Measurements from ENCODE around the gene CGB2. TPM values are rescaled to one million over a fixed set of nuclear protein-coding genes. Genes with fewer than 3 reads are reported as not detected.
"Not testable (repeated sequence)": the region's sequence is repeated elsewhere in the genome, so short reads cannot be mapped to it uniquely, and the experiment has no call there.

Gene CGB2
- total RNA-seq, result not detected in 2 replicates

DNA sequence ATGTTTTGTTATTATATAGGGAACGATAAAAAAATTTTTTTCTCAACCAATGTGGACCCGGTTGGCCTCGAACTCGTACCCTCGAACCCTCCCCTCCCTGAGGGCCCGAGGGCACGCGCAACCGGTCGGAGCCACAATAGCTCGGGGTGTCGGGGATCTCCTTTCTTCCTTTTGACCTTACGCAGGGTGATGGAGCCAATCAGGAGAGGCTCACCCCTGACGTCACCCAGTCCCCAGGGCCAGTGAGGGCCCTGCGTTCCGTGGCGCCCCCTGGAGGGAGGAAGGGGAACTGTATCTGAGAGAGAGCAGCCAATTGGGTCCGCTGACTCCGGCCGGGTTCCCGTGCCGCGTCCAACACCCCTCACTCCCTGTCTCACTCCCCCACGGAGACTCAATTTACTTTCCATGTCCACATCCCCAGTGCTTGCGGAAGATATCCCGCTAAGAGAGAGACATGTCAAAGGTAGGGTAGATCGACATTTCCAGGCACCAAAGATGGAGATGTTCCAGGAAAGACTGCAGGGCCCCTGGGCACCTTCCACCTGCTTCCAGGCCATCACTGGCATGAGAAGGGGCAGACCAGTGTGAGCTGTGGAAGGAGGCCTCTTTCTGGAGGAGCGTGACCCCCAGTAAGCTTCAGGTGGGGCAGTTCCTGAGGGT is at the start of gene CGB2:
CGB2 (plus strand) TSS at position 249 of the 660 bp plus-strand sequence; CDS start at position 455, 206 bp downstream.
- DNase-seq, result not testable (repeated sequence)

DNA sequence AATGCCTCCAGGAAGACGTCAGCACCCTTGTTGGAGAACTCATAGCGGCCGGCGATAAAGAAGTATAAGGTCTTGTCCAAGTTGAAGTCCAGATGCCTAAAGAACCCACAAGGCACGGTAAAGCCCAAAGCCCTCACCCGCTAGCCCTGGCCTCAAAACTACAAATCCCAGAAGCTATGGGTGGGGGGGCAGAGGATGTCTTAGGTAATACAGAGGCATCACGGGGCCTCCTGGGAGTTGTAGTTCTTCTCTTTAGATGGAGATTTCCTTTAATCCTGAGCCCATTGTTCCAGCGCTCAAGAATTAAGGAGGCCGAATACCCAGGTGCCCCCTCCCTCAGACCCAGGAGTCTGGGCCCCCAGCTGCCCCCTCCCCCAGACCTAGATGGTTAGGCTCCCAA is 49.4 kb upstream of the CGB2 start:
- no peak for DNase-seq

DNA sequence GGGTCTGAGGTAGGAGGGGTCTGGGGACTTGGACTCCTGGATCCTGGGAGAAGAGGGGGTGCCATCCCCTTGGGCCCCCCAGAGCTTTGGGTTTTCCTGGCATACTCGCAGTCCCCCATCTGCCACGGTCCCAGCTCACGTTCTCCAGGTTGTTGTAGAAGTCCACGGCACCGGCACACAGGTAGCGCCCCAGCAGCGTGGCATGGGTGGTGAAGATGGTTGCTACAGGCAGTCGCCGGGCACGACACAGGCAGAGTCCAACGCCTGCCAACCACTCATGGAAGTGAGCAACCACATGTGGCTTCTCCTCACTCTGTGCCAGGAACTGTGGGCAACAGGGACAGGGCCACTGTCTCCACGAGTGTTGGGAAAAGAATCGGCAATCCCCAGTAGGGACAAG is 46.0 kb upstream of the CGB2 start:
- DNase-seq, result no peak

DNA sequence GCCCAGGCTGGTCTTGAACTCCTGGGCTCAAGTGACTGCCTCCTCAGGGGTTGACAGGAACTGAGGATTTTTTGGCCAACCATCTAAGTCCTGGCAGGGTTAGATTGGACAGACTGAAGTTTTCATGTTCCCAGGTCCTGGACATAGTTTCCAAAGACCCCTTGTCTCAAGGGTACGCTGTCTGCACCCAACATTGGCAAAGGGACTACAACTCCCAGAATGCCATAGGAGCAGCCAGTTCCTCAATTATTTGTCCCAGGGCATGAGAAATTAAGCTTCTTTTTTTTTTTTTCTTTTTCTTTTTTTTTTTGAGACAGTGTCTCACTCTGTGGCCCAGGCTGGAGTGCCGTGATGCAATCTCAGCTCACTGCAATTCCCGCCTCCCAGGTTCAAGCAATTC is 45.5 kb upstream of the CGB2 start:
- no peak for DNase-seq

DNA sequence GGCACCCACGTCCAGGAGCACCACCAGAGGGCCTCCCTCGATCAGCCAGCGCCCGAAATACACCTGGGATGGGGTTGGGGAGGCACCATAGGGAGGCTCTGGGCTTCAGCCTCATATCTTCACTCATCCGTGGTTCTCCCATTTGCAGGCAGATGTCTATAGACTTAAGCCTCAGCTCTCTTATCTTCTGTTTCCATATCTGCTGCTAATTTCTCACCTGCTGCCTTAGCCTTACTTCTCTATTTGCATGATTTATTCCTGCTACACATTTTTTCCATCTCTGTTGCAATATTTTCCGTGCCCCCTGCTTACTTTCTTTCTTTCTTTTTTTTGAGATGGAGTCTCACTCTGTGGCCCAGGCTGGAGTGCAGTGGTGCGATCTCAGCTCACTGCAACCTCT is 44.4 kb upstream of the CGB2 start:
- no peak for DNase-seq

DNA sequence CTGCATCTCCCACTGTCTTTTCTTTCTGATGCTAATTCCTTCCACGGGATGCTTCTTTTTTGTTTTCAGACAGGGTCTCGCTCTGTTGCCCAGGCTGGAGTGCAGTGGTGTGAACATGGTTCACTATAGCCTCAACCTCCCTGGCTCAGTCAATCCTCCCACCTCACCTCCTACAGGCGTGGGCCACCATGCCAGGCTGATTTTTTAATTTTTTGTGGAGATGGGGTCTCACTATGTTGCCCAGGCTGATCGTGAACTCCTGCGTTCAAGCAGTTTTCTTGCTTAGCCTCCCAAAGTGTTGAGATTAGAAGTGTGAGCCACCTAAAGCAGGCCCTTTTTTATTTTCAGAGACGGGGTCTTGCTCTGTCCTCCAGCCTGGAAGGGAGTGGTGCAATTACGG is 43.4 kb upstream of the CGB2 start:
- DNase-seq, result no peak

DNA sequence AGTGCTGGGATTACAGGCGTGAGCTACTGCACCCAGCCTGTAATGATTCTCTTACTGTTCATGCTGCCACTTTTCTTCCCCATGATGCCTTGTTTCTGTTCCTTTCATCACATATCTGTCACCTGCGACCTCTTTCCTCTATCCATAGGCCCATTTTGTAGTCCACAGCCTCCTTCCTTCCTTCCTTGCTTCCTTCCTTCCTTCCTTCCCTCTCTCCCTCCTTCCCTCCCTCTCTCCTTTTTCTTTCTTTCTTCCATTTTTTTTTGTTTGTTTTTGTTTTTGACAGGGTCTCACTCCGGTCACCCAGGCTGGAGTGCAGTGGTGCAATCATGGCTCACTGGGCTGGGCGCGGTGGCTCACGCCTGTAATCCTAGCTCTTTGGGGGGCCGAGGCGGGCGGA is 42.8 kb upstream of the CGB2 start:
- DNase-seq, result no peak

DNA sequence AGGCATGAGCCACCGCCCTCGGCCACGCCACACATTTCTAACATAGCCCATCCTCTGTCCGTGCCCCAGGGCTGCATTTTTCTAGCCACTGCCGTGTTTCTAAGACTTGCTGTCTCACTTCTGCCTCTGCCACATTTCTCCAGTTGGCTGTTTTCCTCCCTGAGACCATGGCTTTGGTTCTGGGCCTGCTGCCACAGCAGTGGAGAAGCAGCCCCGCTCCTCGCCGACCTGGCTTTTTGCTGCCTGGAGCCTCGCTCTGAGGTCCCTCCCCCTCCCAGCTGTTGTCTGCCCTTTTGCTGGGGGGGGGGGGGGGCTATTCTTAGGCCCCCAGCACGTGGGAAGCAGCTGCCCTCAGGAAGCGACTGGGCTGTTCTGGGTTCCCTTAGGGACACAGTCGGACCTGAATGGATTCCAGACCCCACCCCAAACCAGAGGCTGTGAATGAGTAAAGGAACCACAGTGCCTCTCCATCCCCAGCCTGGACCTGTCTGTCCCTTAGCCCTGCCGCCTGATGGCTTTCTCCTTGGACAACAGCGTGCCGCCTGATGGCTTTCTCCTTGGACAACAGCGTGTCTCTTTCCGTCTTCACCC is 41.9 kb upstream of the CGB2 start:
- DNase-seq, result no peak

DNA sequence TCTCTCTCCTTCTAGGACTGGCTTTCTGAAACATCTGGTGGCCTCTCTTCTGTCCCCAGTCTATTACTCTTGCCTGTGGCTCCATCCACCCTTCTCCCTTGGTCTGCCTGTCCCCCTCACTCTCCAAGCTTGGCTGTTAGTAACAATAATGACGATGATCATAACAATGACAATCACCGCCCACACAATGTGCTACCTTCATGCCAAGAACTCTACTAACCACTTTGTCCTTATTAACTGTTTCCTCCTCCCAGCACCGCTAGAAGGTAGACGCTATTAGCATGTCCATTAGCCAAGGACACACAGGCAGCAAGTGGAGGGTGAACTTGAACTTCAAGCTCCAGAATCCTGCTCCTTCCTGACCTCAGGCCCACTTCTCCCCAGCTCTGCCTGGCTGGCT is 41.3 kb upstream of the CGB2 start:
- no peak for DNase-seq

DNA sequence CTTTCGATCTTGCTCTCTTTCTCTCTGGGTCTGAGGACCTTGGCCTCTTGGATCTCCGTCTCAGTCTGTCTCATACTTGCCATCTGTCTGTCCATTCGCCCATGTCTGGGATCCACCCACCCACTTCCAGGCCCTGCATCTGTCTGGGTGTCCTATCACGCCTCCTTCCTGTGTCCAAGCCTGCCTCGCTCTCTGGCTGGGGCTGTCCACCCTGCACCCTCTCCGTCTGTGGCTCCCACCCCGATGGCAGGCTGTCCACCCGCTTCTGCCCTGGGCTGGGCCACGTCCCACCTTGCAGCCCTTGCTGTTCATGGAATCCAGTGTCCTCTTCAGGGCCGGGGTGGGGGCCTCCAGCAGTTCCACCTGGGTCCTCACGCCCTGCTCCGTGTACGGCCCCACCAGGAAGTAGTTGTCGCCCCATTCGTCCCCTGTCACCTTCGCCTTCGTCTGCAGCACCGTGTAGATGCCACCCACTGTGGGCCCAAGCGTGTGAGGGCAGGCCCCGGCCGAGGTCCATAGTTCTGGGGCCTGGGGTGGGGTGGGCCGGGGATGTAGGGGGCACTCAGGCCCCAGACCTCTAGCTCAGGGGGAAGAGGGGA is 40.6 kb upstream of the CGB2 start:
- no peak for DNase-seq

DNA sequence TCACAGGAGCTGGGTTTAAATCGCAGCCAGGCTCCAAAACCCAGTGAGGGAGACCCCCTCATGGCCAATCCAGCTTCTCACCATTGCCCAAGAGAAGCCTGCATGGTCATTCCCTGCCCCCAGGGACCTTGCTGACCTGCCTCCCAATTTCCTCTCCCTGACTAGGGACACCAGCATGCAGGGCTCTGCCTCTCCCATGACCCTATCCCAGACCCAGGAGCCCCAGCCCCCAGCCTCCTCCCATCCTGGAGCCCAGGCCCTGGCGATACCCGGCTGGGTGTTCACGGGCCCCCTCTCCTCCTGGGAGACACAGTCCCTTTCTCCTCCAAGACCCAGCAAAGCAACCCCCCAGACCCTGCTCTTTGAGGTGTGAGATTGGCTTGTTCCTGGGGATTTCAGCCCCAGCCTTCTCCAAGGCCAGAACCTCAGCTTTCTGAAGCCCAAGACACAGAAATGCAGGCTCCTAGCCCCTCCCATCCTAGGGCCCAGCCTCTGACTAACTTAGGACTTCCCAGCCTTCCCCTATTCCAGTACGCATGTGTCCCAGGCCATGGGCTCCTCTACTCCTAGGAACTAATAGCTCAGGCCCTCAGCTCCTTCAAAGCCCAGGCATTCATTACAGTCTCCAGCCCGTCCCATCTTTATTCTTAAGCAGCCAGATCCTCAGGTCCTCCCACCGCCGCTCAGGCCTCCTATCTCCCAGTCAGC is 39.7 kb upstream of the CGB2 start:
- peak; percentile 81 for DNase-seq

DNA sequence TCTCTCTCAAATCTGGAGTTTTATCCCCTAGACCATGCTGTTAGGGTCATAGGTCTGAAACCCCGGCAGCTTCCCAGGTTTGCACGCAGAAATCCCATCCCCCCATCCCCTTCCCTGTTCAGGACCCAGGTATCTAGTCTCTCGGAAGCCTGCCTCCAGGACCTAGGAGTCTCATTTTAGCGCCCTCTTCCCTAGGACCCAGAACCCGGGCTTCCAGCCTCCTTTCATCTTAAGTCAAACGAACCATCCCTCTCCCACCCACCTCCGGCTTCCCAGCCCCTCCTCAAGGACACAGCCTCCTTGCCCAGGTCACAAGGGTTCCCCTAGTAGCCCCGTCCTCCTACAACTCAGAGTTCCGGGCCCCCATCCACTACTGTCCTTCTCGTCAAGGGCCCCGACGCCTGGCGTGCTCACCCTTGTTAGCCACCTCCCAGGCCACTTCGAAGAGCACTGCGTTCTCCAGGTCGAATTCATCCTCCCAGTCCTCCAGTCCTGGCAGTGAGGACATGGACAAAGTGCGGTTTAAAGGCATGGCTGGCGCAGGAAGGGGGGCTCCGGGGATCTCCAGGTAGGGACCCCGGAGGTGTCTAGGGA is 39.0 kb upstream of the CGB2 start:
- peak; percentile 21 for DNase-seq

DNA sequence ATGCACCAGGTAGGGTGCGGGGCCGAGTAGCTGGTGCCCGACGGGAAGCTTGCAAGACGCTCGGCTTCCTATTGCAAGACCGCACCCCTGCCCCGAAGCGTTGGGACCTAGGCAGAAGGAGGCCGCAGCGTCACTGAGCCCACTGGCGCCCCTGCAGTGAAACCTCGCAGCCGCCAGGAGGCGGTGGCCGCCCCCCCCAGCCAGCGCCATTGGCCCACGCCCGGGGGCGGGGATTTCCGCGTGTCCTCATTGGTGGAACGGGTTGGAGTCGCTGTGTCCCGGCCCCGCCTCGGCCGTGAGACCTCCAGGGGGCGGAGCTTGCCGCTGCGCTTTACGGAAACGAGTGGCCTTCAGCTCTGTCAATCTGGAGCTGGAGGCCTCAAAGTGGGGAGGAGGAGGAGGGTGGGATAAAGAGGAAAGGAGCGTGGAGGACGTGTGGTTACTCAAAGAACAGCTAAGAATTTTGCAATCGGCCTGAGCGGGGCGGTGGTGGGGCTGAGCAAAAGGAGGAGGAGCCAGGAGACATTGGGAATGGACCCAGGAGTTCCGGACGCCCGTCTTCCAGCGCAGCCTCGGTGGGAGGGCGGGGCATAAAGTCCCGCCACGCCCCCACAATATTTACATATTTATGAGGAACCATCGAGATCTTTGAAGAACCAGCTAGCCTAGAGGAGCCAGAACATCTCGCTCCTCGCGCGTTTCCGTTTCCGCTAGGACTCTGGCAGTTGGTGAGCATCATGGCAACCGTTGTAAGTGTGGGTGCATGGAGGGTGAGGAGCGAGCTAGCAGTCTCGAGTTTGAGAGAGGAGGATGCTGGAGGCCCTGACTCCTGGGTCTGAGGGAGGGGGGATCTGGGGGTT is 38.3 kb upstream of the CGB2 start, which contains the start of the genes GYS1 and RUVBL2:
GYS1 (minus strand) TSS at position 135 of the 860 bp plus-strand sequence. CDS start 197 bp downstream, outside the sequence.
RUVBL2 (plus strand) TSS at position 713 of the 860 bp plus-strand sequence; CDS start at position 738, 25 bp downstream.
- peak; percentile 99 for DNase-seq

DNA sequence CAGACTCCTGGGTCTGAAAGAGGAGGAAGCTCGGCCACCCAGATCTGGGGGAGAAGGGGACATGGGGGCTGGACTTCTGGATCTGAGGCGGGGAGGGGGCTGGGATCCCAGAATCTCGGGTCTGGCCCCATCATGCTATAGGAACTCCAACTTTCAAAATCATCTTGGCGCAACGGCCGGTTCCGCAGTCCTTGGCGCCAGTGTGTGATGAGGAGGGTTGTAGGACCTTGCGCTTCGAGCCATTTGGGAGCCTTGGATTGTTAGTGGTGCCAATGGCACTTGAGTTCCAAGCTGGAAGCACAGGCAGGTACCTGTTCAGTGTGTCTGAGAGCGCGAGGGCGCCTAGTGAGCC is 37.7 kb upstream of the CGB2 start:
- DNase-seq, result no peak

DNA sequence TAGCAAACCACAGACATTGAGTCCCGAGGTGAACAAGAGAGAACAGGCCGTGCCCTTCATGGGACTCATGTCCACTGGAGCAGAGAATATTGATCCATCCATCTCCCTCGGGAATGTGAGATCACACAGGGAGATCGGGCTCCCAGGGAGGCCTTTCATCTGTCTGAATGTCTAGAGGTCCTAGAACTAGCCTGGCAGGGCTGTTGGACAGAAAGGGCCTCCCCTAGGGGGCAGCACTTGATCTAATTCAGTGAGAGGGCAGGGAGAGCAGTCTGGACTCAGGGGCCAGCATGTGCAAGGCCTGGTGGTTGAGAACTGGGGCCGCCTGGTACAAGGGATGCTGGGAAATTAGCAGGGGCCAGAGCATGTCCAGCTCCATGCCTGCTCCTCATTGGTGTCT is 33.7 kb upstream of the CGB2 start:
- peak; percentile 79 for DNase-seq

DNA sequence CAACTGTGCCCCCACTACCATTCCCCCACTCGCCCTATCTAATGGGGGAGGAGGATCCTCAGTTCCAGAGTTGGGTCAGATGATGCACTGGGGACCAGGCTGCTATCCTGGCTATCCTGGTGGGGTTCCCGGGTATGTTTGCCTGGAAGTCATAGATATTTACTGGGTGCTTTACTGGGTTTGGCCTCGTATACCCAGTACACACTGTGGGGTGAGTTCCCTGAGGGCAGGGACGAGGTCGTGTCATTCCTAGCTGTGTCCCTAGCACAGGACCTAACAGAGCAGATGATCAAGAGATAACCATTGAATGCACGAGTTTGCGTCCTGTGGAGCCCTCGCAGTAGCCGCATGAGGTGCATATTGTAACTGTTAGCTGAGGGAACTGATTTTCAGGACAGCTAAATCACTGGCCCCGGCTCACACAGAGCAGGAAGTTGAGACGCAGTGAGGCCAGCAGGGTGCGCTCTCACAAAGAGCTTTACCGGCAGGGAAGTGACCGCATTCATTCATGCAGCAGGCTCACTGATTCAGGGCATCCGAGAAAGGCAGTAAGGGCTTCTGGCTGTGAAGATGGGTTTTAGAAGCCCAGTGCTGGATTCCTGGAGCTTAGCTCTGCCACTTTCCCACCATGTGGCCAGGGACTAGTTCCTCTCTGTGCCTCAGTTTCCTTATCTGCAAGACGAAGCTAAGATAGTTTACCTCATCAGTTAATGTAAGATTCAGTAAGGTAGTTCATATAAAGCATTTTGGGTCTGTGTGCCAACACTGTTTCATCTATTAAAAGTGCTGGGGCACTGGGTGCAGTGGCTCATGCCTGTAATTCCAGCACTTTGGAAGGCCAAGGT is 32.0 kb upstream of the CGB2 start:
- peak; percentile 87 for DNase-seq

DNA sequence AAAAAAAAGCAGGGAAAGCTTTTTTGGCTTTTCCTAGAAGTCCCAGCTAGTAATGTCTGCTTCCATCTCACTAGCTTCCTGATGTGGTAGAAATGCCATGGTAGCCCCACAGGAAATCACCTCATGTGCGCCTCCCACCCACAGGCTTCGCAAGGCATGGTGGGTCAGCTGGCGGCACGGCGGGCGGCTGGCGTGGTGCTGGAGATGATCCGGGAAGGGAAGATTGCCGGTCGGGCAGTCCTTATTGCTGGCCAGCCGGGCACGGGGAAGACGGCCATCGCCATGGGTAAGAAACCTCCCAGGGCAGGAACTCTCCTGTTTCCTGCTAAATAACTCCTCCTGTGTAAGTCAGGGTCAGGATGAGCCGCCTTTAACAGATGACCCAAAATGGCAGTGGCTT is 27.6 kb upstream of the CGB2 start:
- DNase-seq, result no peak

DNA sequence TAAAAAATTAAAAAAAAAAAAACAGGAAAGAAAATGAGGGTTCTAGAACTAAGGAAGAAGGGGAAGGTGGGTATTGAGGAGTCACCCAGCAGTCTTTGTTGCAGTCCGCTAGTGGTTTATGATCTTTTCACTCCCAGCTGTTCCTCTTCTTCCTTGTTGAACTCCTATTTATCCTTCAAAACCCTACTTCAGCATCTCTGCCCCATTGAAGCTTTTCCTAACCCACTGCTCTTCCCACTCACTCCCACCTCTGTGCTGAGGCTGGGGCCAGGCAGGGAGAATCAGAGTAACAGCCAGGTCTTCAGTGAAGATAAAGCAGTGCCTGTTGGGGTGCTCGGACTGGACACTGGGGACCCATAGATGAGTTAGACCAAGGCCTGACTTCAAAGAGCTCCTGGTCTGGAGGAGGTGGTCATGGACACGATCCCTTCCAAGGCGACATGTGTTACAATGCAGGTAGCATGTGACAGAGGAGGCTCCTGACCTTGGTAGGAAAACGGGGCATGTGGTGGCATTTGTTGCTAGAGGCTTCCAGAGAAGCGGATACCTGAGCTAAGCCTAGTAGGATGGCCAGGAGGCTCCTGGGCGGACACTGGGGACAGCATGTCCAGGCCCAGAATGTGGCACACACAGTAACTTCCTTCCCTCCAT is 26.6 kb upstream of the CGB2 start:
- no peak for DNase-seq

DNA sequence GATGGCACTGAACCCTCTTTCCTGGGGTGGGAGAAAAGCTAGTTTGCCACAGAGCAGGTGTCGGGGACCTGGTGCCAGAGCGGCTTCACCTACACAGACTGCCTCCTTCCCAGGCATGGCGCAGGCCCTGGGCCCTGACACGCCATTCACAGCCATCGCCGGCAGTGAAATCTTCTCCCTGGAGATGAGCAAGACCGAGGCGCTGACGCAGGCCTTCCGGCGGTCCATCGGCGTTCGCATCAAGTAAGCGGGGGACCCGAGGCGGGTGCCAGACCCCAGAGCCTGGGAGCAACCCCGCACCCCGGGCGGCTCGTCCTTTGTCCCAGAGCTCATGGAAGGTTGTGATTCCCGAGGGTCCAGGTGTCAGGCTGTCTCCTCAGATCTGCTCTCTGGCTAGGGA is 24.8 kb upstream of the CGB2 start:
- no peak for DNase-seq

DNA sequence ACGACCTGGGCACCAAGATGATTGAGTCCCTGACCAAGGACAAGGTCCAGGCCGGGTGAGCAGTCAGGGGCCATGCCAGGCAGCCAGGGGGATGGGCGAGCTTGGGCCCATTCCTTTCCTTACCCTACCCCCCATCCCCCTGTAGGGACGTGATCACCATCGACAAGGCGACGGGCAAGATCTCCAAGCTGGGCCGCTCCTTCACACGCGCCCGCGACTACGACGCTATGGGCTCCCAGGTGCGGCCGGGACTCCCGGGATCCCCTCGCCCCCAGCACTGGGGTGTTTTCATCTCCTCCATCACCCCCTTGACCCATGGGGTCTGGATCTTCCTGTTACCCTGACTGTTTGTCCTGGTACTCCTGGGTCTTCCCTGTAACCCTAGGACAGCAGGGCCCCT is 21.9 kb upstream of the CGB2 start:
- DNase-seq, result no peak

DNA sequence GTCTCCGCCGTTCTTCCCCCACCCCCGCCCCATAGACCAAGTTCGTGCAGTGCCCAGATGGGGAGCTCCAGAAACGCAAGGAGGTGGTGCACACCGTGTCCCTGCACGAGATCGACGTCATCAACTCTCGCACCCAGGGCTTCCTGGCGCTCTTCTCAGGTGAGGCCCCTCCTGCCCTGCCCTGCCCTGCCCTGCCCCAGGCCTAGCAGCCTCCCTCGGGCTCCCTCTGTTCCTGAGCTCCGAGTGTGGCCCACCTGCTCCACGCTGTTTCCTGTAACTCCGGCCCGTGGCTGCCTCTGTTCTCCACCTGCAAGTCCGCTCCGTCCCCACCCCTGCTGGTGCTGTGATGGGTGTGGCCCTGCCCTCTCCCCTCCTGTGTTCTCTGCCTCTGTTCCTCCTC is 21.2 kb upstream of the CGB2 start:
- DNase-seq, result no peak
